Measurements from ENCODE around the gene PCBP3.

- TF ChIP-seq YY1 (IDR thresholded peaks at IDR 0.05; ENCODE audit: insufficient read depth, insufficient read length) (no peak), SUZ12 (IDR thresholded peaks at IDR 0.05; ENCODE audit: extremely low read depth, insufficient read depth, insufficient read length) (no peak), ZNF274 (IDR thresholded peaks at IDR 0.05; ENCODE audit: low read depth, low read length) (no peak)
Observed at GRCh38 chr21:45871616-45872236, 228.2 kb downstream of the PCBP3 start.
